ENCODE data around the gene AAK1.

Gene AAK1

GRCh38 chr2:69531186-69531585 is 112.4 kb downstream of the AAK1 start:
- H3K36me3 ChIP-seq (ENCODE audit: control insufficient read depth, low read length): no peaks in the 10 kb centered on the region
- TF ChIP-seq CTCF (IDR thresholded peaks at IDR 0.05; ENCODE audit: low read depth, low read length, poor library complexity, severe bottlenecking): no peak

GRCh38 chr2:69529480-69529879 is 114.1 kb downstream of the AAK1 start:
- Histone ChIP-seq H4K20me1 (ENCODE audit: control insufficient read depth, insufficient read depth, low read depth, low read length) (no peaks in the 10 kb centered on the region), H3K9me3 (ENCODE audit: control insufficient read depth, insufficient read depth, low read length) (no peaks in the 10 kb centered on the region), H3K4me3 (ENCODE audit: low read length) (no peak overlapping the region), H3K4me2 (ENCODE audit: low read length) (no peak overlapping the region), H3K36me3 (ENCODE audit: control insufficient read depth, low read length) (no peaks in the 10 kb centered on the region), H3K27me3 (ENCODE audit: control insufficient read depth, low read length) (peaks cover 2% of the 10 kb centered on the region; the same call in 1 of the 2 replicates), H3K4me1 (ENCODE audit: control insufficient read depth, low read length) (no peaks in the 10 kb centered on the region), H3K27ac (ENCODE audit: low read depth, low read length) (no peak overlapping the region), H3F3A (ENCODE audit: control insufficient read depth, insufficient read depth) (no peaks in the 10 kb centered on the region), H3K9me2 (replicated peaks; ENCODE audit: control insufficient read depth, low read length) (no peaks in the 10 kb centered on the region), H3K79me2 (ENCODE audit: control insufficient read depth, low read length) (no peaks in the 10 kb centered on the region)
- TF ChIP-seq EZH2phosphoT487 (IDR thresholded peaks at IDR 0.05; ENCODE audit: borderline replicate concordance, low read length): no peak

More at GRCh38 chr2:69531186-69531585, 112.4 kb downstream of the AAK1 start:
- H3K27ac ChIP-seq (ENCODE audit: low read depth, low read length): no peak overlapping the region
- peaks cover 7% of the 10 kb centered on the region; the same call in 1 of the 2 replicates for H3K4me1 ChIP-seq (ENCODE audit: control insufficient read depth, low read length)
- no peaks in the 10 kb centered on the region for H3K9me2 ChIP-seq (replicated peaks; ENCODE audit: control insufficient read depth, low read length)
- H3F3A ChIP-seq (ENCODE audit: control insufficient read depth, insufficient read depth): no peaks in the 10 kb centered on the region
- no peaks in the 10 kb centered on the region for H3K79me2 ChIP-seq (ENCODE audit: control insufficient read depth, low read length)
- H3K9me3 ChIP-seq (ENCODE audit: control insufficient read depth, insufficient read depth, low read length): no peaks in the 10 kb centered on the region
- no peaks in the 10 kb centered on the region for H3K27me3 ChIP-seq (ENCODE audit: control insufficient read depth, low read length)
- H3K4me3 ChIP-seq (ENCODE audit: low read length): no peak overlapping the region
- no peaks in the 10 kb centered on the region for H4K20me1 ChIP-seq (ENCODE audit: control insufficient read depth, insufficient read depth, low read depth, low read length)
- no peak overlapping the region for H3K4me2 ChIP-seq (ENCODE audit: low read length)

- no peaks in the 10 kb centered on the region for H3K36me3 ChIP-seq (ENCODE audit: control insufficient read depth, low read length)
- peaks cover 2% of the 10 kb centered on the region; the same call in 1 of the 2 replicates for H3K27me3 ChIP-seq (ENCODE audit: control insufficient read depth, low read length)
- no peaks in the 10 kb centered on the region for H3K9me3 ChIP-seq (ENCODE audit: control insufficient read depth, insufficient read depth, low read length)
- H3K79me2 ChIP-seq (ENCODE audit: control insufficient read depth, low read length): no peaks in the 10 kb centered on the region
- no peak overlapping the region for H3K27ac ChIP-seq (ENCODE audit: low read depth, low read length)
- no peaks in the 10 kb centered on the region for H3K4me1 ChIP-seq (ENCODE audit: control insufficient read depth, low read length)
- H3F3A ChIP-seq (ENCODE audit: control insufficient read depth, insufficient read depth): no peaks in the 10 kb centered on the region
- no peaks in the 10 kb centered on the region for H3K9me2 ChIP-seq (replicated peaks; ENCODE audit: control insufficient read depth, low read length)
- TF ChIP-seq EZH2phosphoT487 (IDR thresholded peaks at IDR 0.05; ENCODE audit: borderline replicate concordance, low read length): no peak
- TF ChIP-seq CTCF (IDR thresholded peaks at IDR 0.05; ENCODE audit: low read depth, low read length, poor library complexity, severe bottlenecking): no peak
- H3K4me3 ChIP-seq (ENCODE audit: low read length): no peak overlapping the region
- no peak overlapping the region for H3K4me2 ChIP-seq (ENCODE audit: low read length)
- H4K20me1 ChIP-seq (ENCODE audit: control insufficient read depth, insufficient read depth, low read depth, low read length): no peaks in the 10 kb centered on the region
Observed at GRCh38 chr2:69525261-69525660, 118.3 kb downstream of the AAK1 start.

GRCh38 chr2:69524799-69525198 is 118.7 kb downstream of the AAK1 start:
- no peaks in the 10 kb centered on the region for H3K9me3 ChIP-seq (ENCODE audit: control insufficient read depth, insufficient read depth, low read length)
- no peaks in the 10 kb centered on the region for H4K20me1 ChIP-seq (ENCODE audit: control insufficient read depth, insufficient read depth, low read depth, low read length)
- H3K9me2 ChIP-seq (replicated peaks; ENCODE audit: control insufficient read depth, low read length): no peaks in the 10 kb centered on the region
- H3K27ac ChIP-seq (ENCODE audit: low read depth, low read length): no peak overlapping the region
- no peaks in the 10 kb centered on the region for H3F3A ChIP-seq (ENCODE audit: control insufficient read depth, insufficient read depth)
- H3K4me2 ChIP-seq (ENCODE audit: low read length): no peak overlapping the region
- no peaks in the 10 kb centered on the region for H3K79me2 ChIP-seq (ENCODE audit: control insufficient read depth, low read length)
- TF ChIP-seq CTCF (IDR thresholded peaks at IDR 0.05; ENCODE audit: low read depth, low read length, poor library complexity, severe bottlenecking): no peak
- TF ChIP-seq EZH2phosphoT487 (IDR thresholded peaks at IDR 0.05; ENCODE audit: borderline replicate concordance, low read length): no peak
- no peaks in the 10 kb centered on the region for H3K36me3 ChIP-seq (ENCODE audit: control insufficient read depth, low read length)
- H3K4me3 ChIP-seq (ENCODE audit: low read length): no peak overlapping the region
- H3K27me3 ChIP-seq (ENCODE audit: control insufficient read depth, low read length): peaks cover 2% of the 10 kb centered on the region; the same call in 1 of the 2 replicates
- no peaks in the 10 kb centered on the region for H3K4me1 ChIP-seq (ENCODE audit: control insufficient read depth, low read length)

All from DOHH2 (cell line).